PFSK-1 (cell line): Measurements from ENCODE around the gene EREG.

Experiments used
- FOXP2 ChIP-seq: optimal IDR thresholded peaks from 2 replicates; pipeline ENCODE3; 2011; ENCODE audit warnings: borderline replicate concordance, control low read depth, inconsistent platforms; ENCODE audit not compliant: insufficient read depth; ENCODE audit errors: extremely low read length, extremely low read depth
- POLR2AphosphoS5 ChIP-seq: IDR thresholded peaks from 2 replicates; pipeline ENCODE4 v1.6.1; 2012; ENCODE audit warnings: low read depth, mild to moderate bottlenecking, control low read depth, low read length, moderate library complexity
- SIN3A ChIP-seq: IDR thresholded peaks from 2 replicates; pipeline ENCODE4 v1.6.1; 2012; ENCODE audit warnings: mild to moderate bottlenecking, low read length, moderate library complexity, borderline replicate concordance; ENCODE audit not compliant: insufficient read depth
- TAF1 ChIP-seq: IDR thresholded peaks from 2 replicates; pipeline ENCODE4 v1.6.1; 2012; ENCODE audit warnings: low read length, control low read depth, borderline replicate concordance; ENCODE audit not compliant: insufficient read depth
- TF ChIP-seq, protein P1 (sequence below), 2 experiments: IDR thresholded peaks; 2 replicates each; pipeline versions ENCODE4 v1.6.1 to v1.8.0; 2011 to 2012; ENCODE audit warnings: low read depth in 2 of 2, low read length in 2 of 2, control low read depth in 1 of 2, inconsistent platforms in 1 of 2, mild to moderate bottlenecking in 1 of 2, moderate library complexity in 1 of 2; ENCODE audit not compliant: insufficient read depth in 1 of 2

The EREG gene

DNA sequence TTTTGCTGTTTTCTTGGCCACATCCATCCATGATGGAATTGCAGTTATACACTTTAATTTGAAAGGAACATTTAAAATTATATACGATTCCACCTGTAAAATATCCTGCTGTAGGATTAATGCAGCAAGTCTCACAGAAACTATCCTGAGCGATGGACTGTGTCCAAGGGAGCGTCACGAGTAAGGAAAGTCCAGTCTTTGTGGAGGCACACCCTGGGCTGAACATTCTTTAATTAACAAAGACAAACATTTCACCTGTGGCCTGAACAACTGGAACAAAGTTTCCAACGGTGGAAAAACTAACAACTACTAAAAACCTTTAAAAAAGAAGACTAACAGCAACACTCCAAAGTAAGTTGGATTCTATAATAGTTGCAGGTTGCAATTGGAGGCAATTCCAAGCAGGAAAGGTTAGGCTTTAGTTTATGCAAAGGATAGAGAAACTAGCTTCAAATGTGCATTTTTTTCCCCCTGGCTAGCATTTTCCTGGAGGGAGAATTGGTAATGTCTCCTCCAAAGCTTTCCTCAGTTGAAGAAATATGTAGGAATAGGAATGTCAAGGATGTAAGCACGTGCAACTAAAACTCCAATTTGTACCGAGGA is 11.0 kb downstream of the EREG start:
- TF ChIP-seq TAF1 (no peak), FOXP2 (no peak), POLR2AphosphoS5 (no peak), SIN3A (no peak)
- TF ChIP-seq, protein P1, sequence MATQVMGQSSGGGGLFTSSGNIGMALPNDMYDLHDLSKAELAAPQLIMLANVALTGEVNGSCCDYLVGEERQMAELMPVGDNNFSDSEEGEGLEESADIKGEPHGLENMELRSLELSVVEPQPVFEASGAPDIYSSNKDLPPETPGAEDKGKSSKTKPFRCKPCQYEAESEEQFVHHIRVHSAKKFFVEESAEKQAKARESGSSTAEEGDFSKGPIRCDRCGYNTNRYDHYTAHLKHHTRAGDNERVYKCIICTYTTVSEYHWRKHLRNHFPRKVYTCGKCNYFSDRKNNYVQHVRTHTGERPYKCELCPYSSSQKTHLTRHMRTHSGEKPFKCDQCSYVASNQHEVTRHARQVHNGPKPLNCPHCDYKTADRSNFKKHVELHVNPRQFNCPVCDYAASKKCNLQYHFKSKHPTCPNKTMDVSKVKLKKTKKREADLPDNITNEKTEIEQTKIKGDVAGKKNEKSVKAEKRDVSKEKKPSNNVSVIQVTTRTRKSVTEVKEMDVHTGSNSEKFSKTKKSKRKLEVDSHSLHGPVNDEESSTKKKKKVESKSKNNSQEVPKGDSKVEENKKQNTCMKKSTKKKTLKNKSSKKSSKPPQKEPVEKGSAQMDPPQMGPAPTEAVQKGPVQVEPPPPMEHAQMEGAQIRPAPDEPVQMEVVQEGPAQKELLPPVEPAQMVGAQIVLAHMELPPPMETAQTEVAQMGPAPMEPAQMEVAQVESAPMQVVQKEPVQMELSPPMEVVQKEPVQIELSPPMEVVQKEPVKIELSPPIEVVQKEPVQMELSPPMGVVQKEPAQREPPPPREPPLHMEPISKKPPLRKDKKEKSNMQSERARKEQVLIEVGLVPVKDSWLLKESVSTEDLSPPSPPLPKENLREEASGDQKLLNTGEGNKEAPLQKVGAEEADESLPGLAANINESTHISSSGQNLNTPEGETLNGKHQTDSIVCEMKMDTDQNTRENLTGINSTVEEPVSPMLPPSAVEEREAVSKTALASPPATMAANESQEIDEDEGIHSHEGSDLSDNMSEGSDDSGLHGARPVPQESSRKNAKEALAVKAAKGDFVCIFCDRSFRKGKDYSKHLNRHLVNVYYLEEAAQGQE (IDR thresholded peaks at IDR 0.05; ENCODE audit: insufficient read depth in 1 of 2, low read depth in 2 of 2, low read length in 2 of 2), result no peak

DNA sequence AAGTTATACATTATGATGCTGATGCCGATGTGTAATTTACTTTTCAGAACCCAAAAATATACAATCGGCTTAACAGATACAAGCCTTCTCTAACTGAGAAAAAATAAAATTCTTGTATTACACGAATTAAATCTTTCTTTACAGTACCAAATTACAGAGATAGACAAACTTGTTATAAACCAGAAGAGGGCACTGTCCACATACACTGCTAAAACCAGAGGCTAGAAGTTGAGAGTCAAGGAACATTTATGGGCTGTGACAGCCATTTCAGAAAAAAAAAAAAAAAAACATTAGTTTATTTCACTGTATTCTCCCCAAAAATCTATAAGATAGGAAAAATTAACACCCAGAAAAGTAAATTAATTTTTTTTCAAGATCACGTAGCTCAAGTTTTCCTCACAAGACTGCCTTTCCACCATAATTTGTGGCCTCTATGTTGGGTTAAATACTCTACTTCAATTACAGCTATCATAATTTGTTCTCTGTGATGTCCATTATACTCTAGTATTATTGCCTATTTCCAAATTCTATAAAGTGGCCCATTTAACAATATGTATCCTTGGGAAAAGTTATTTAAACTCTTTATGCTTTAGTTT is 12.0 kb downstream of the EREG start:
- no peak for TF ChIP-seq SIN3A
- TF ChIP-seq FOXP2, result no peak
- TF ChIP-seq, protein P1 (IDR thresholded peaks at IDR 0.05; ENCODE audit: insufficient read depth in 1 of 2, low read depth in 2 of 2, low read length in 2 of 2), result no peak
- no peak for TF ChIP-seq TAF1
- no peak for TF ChIP-seq POLR2AphosphoS5

DNA sequence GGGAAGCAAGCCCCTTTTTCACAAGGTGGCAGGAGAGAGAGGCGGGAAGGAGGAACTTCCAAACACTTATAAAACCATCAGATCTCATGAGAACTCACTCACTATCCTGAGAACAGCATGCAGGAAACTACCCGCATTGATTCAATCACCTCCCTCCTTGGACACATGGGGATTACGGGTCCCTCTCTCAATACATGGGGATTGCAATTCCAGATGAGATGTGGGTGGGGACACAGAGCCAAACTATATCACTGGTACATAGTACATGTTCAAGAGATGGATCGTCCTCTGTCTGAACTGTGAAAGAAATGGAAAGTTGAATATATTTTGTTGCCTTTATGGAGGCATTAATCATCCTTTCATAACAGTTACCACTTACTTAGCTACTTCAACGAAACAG is 12.8 kb downstream of the EREG start:
- TF ChIP-seq POLR2AphosphoS5 (no peak), TAF1 (no peak), FOXP2 (no peak), SIN3A (no peak)
- TF ChIP-seq, protein P1 (IDR thresholded peaks at IDR 0.05; ENCODE audit: insufficient read depth in 1 of 2, low read depth in 2 of 2, low read length in 2 of 2), result no peak

DNA sequence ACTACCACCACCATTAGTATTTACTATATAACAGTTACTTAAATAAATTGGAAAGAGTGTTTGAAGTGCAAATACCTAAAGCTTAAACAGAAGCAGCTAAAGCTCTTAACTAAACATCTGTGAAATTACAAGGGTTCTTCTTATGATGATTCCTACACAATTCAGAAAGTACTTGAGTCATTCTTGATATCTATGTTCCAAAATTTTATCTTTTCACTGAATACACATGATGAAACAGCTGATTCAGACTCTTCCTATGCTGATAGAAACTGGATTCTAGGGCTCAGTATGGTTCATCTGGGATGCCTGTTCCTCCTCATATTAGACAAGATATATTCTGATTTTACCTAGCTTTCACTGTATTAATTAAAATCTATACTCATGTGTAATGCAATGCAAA is 13.6 kb downstream of the EREG start:
- TF ChIP-seq SIN3A, result no peak

DNA sequence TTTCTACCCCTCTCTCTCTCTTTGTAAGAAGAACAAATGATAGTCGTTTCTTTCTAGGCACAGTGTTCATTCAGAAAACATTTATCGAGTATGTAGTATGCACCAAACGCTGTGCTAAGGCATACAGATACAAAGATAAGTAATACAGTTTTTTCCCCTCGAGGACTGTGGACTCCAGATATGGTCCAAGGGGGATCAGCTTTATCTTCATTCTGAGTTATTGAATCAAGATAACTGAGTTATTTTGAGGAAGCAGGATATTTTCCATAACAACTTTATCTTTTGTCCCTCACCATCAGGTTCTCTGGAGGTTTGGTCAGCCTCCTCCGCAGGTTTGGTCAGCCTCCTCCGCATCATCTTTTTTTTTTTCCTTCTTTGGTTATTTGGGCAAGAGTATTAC is 15.0 kb downstream of the EREG start:
- TF ChIP-seq SIN3A (no peak), TAF1 (no peak), POLR2AphosphoS5 (no peak), FOXP2 (no peak)
- TF ChIP-seq, protein P1 (IDR thresholded peaks at IDR 0.05; ENCODE audit: insufficient read depth in 1 of 2, low read depth in 2 of 2, low read length in 2 of 2), result no peak

DNA sequence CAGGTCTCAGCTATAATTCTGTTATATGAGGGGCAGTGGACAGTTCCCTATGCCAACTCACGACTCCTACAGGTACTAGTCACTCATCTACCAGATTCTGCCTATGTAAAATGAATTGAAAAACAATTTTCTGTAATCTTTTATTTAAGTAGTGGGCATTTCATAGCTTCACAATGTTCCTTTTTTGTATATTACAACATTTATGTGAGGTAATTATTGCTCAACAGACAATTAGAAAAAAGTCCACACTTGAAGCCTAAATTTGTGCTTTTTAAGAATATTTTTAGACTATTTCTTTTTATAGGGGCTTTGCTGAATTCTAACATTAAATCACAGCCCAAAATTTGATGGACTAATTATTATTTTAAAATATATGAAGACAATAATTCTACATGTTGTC is 20.4 kb downstream of the EREG start:
- TF ChIP-seq FOXP2, result no peak
- TF ChIP-seq POLR2AphosphoS5, result no peak
- TF ChIP-seq TAF1, result no peak
- no peak for TF ChIP-seq SIN3A
- TF ChIP-seq, protein P1 (IDR thresholded peaks at IDR 0.05; ENCODE audit: insufficient read depth in 1 of 2, low read depth in 2 of 2, low read length in 2 of 2), result no peak
